CD4-positive, alpha-beta T cell (primary cell): Measurements from ENCODE around the gene CDK3. TPM values are rescaled to one million over a fixed set of nuclear protein-coding genes. Genes with fewer than 3 reads are reported as not detected.

Experiments
- ATAC-seq: fragments of 200-7000 bp; cut with Tn5 transposase; one replicate; pipeline ENCODE4 v1.10.0; 2022; ENCODE audit warnings: mild to moderate bottlenecking; ENCODE audit not compliant: poor library complexity
- CTCF ChIA-PET: fragments of 350-600 bp; sonication (Branson Sonifier 250); formaldehyde crosslinking; loops from one replicate; lab custom pipeline; 2021; ENCODE audit warnings: antibody characterized with exemption, inconsistent platforms; lab: Charles Lee
- POLR2A ChIA-PET: fragments of 350-600 bp; sonication (Branson Sonifier 250); formaldehyde crosslinking; loops from one replicate; lab custom pipeline; 2021; ENCODE audit warnings: antibody characterized with exemption, inconsistent platforms; lab: Charles Lee
- DNase-seq, 14 experiments: peaks; one replicate each; pipeline ENCODE4 v3.0.0-alpha.2; 2013 to 2020; ENCODE audit warnings: mixed read lengths in 2 of 14
- H3K27ac ChIP-seq, 2 donors: one replicate each; pipeline versions ENCODE4 v1.5.1 to v1.7.0; 2013; ENCODE audit warnings: low read length in 2 of 2, low read depth in 1 of 2, mild to moderate bottlenecking in 1 of 2
- H3K27me3 ChIP-seq, 2 experiments: 1 replicate in 1 of 2; 2 replicates in 1 of 2; pipeline versions ENCODE4 v1.6.1 to v1.7.0; 2013; ENCODE audit warnings: low read length in 2 of 2, control low read depth in 1 of 2, mild to moderate bottlenecking in 1 of 2, moderate library complexity in 1 of 2; ENCODE audit not compliant: insufficient read depth in 2 of 2, control insufficient read depth in 1 of 2
- H3K36me3 ChIP-seq: one replicate; pipeline ENCODE4 v1.6.1; 2013; ENCODE audit warnings: low read length, control low read depth; ENCODE audit not compliant: insufficient read depth
- H3K4me1 ChIP-seq: one replicate; pipeline ENCODE4 v1.6.1; 2013; ENCODE audit warnings: low read length, control low read depth; ENCODE audit not compliant: insufficient read depth
- H3K4me3 ChIP-seq: one replicate; pipeline ENCODE4 v1.5.1; 2013; ENCODE audit warnings: mild to moderate bottlenecking, low read length, moderate library complexity
- H3K9me3 ChIP-seq, 2 experiments: 1 replicate in 1 of 2; 2 replicates in 1 of 2; pipeline versions ENCODE4 v1.6.1 to v1.7.0; 2013; ENCODE audit warnings: low read length in 2 of 2, mild to moderate bottlenecking in 2 of 2, control low read depth in 1 of 2, moderate library complexity in 1 of 2; ENCODE audit not compliant: control insufficient read depth in 1 of 2, insufficient read depth in 1 of 2
- H3K27ac Mint-ChIP-seq: one replicate; pipeline ENCODE4 v1.8.0; 2020; ENCODE audit warnings: mixed read lengths
- H3K27me3 Mint-ChIP-seq: one replicate; pipeline ENCODE4 v1.8.0; 2021; ENCODE audit warnings: mixed read lengths
- H3K36me3 Mint-ChIP-seq: one replicate; pipeline ENCODE4 v1.8.0; 2021; ENCODE audit warnings: low read depth, mixed read lengths
- H3K4me1 Mint-ChIP-seq: one replicate; pipeline ENCODE4 v1.8.0; 2021; ENCODE audit warnings: low read depth, mixed read lengths
- H3K4me3 Mint-ChIP-seq: one replicate; pipeline ENCODE4 v1.8.0; 2020; ENCODE audit warnings: mild to moderate bottlenecking, mixed read lengths
- H3K9me3 Mint-ChIP-seq: one replicate; pipeline ENCODE4 v1.8.0; 2020; ENCODE audit warnings: mixed read lengths
- intact Hi-C, 2 experiments: fragments of 100-400 bp; cut with DNase I in 1 of 2; cut with micrococcal nuclease in 1 of 2; formaldehyde crosslinking; loops; one replicate each; pipeline versions ENCODE4 v1.15.1 to v1.9.0; 2023 to 2025; cut with DNase I, micrococcal nuclease
- total RNA-seq, 174 experiments: library from RNA in 2 of 174; stranded (reverse) in 2 of 174; gene quantifications; one replicate each; pipeline ENCODE4 v1.2.3 and lab custom pipeline; 2021 to 2026
- TF ChIP-seq, protein P1 (sequence below): fragments of 200-600 bp; IDR thresholded peaks from one replicate; pipeline ENCODE4 v1.8.0; 2022; ENCODE audit warnings: antibody characterized with exemption, mild to moderate bottlenecking

Gene CDK3
- total RNA-seq, 2 experiments from 2014 or later, result 3.9 to 4.9 TPM

GRCh38 chr17:76025294-76025693 lies 24.6 kb downstream of the CDK3 start:
- no peak overlapping the region for H3K27ac ChIP-seq
- ChIA-PET CTCF (no interaction called here), POLR2A (no interaction called here)
- no peaks in the 10 kb centered on the region for H3K36me3 Mint-ChIP-seq
- no peaks in the 10 kb centered on the region for H3K9me3 ChIP-seq
- no peak for DNase-seq
- H3K4me3 Mint-ChIP-seq, result no peak overlapping the region
- H3K4me3 ChIP-seq, result no peak overlapping the region
- H3K9me3 Mint-ChIP-seq, result no peaks in the 10 kb centered on the region
- ATAC-seq, result no peak
- no peaks in the 10 kb centered on the region for H3K36me3 ChIP-seq
- no peaks in the 10 kb centered on the region for H3K27me3 Mint-ChIP-seq
- intact Hi-C loops, result no loop called here
- H3K27ac Mint-ChIP-seq, result no peak overlapping the region
- peaks cover 16% of the 10 kb centered on the region for H3K4me1 Mint-ChIP-seq
- peaks cover 20% of the 10 kb centered on the region for H3K4me1 ChIP-seq
- TF ChIP-seq, protein P1, sequence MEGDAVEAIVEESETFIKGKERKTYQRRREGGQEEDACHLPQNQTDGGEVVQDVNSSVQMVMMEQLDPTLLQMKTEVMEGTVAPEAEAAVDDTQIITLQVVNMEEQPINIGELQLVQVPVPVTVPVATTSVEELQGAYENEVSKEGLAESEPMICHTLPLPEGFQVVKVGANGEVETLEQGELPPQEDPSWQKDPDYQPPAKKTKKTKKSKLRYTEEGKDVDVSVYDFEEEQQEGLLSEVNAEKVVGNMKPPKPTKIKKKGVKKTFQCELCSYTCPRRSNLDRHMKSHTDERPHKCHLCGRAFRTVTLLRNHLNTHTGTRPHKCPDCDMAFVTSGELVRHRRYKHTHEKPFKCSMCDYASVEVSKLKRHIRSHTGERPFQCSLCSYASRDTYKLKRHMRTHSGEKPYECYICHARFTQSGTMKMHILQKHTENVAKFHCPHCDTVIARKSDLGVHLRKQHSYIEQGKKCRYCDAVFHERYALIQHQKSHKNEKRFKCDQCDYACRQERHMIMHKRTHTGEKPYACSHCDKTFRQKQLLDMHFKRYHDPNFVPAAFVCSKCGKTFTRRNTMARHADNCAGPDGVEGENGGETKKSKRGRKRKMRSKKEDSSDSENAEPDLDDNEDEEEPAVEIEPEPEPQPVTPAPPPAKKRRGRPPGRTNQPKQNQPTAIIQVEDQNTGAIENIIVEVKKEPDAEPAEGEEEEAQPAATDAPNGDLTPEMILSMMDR, result no peak
- H3K27me3 ChIP-seq, result no peaks in the 10 kb centered on the region

DNA sequence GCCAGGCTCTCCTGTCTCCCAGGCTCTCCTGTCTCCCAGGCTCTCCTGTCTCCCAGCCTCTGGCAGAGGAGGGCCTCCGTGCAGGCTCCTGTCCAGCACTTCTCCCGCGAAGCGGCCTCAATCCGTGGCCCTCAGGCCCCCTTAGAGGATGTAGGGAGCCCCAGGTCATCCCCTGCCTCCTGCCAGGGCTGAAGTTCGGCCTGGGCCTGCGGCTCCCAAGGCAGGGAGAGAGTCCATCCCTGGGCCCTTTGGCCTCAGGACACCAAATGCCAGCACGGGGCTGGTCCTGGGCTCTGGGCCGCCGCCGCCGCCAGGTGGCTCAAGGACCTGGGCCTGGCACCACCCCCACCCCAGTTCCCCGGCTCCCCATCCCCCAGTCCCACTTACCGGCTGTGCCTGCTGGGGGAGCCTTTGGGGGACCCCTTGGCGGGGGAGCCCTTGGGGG lies 26.1 kb downstream of the CDK3 start:
- Mint-ChIP-seq H3K27me3 (no peaks in the 10 kb centered on the region), H3K36me3 (no peaks in the 10 kb centered on the region), H3K4me1 (peaks cover 16% of the 10 kb centered on the region), H3K27ac (no peak overlapping the region), H3K9me3 (no peaks in the 10 kb centered on the region), H3K4me3 (no peak overlapping the region)
- DNase-seq (no peak), ATAC-seq (no peak)
- Histone ChIP-seq H3K4me1 (peaks cover 25% of the 10 kb centered on the region), H3K36me3 (no peaks in the 10 kb centered on the region), H3K4me3 (no peak overlapping the region), H3K27ac (no peak overlapping the region), H3K9me3 (no peaks in the 10 kb centered on the region), H3K27me3 (no peaks in the 10 kb centered on the region)
- POLR2A ChIA-PET, result no interaction called here
- TF ChIP-seq, protein P1, result no peak
- intact Hi-C loops, result no loop called here
- CTCF ChIA-PET, result no interaction called here

DNA sequence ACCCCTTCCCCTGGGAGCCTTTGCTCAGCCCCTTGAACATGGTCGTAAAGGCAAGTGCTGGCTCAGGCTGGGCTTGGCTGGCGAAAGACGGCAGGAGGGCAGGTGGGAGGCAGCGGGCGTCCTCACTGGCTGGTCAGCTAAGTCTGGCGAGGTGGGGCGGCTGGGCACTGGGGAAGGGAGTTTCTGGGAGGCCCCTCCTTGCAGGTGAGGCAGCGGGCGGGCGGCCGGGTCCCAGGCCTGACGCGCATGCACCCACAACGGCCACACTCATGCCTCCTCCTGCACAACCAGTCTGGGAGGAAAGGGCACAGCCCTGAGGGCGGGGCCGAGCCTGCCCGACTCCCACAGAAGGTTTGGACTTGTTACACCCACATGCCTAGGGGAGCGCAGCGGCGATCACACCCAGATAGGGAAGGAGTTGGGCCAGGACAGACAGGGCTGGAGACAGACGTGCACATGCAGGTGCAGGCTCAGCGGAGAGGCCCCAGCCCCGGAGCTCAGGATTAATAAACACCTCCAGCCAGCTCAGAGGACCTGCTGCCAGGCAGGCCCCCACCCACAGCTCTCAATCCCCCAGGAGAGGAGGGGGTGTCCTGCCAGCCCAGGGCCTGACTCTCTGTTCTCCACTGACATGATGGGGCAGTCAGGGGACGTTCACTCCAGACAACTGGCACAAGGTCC lies 26.6 kb downstream of the CDK3 start, which contains the start of gene EVPL:
EVPL (minus strand) TSS at position 148 of the 681 bp plus-strand sequence; CDS start at position 40, 108 bp downstream.
- intact Hi-C loops, result no loop called here
- no peaks in the 10 kb centered on the region for H3K9me3 ChIP-seq
- TF ChIP-seq, protein P1, result no peak
- ChIA-PET POLR2A (no interaction called here), CTCF (no interaction called here)
- H3K27me3 Mint-ChIP-seq, result no peaks in the 10 kb centered on the region
- no peaks in the 10 kb centered on the region for H3K36me3 Mint-ChIP-seq
- no peak within 1 kb of the TSS for H3K27ac ChIP-seq
- H3K36me3 ChIP-seq, result no peaks in the 10 kb centered on the region
- no peaks in the 10 kb centered on the region for H3K27me3 ChIP-seq
- ATAC-seq (no peak), DNase-seq (no peak)
- no peak within 1 kb of the TSS for H3K4me3 Mint-ChIP-seq
- H3K4me3 ChIP-seq, result no peak within 1 kb of the TSS
- H3K4me1 Mint-ChIP-seq, result peaks cover 16% of the 10 kb centered on the region
- H3K9me3 Mint-ChIP-seq, result no peaks in the 10 kb centered on the region
- peaks cover 25% of the 10 kb centered on the region for H3K4me1 ChIP-seq
- peak within 1 kb of the TSS; percentile 17 for H3K27ac Mint-ChIP-seq
